Measurements from ENCODE around the gene TAT.

DNA sequence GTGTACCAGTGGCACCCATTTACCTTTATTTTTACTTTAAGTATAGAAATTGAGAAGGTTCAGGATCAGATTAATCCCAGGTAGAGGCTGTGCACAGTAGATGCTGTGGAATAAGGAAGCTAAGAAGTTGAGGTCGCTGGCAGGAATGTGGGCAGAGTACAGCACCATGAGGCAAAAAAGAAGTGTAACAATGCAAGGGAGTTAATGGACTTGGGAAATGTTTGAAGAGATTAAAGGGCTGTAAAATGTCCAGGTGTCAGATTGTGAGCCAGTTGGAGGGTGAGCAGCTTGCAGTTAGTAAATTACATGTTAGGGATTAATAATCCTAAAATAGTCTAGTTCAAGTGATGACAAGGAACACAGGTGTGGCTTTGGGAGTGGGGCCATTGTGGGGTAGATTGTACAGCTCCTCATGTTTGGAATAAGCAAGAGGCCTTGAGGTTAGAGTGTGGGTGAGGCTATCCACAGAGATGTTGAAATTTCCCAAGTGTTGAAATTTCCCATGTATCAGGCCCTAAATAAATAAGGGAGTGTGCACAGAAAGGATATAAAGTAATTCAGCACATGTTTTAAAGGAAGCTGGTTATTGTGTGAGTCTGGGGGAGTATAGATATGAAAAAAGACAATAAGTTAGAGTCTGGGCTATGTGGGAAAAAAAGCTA is 21.5 kb downstream of the TAT start:
- TF ChIP-seq, protein P1, sequence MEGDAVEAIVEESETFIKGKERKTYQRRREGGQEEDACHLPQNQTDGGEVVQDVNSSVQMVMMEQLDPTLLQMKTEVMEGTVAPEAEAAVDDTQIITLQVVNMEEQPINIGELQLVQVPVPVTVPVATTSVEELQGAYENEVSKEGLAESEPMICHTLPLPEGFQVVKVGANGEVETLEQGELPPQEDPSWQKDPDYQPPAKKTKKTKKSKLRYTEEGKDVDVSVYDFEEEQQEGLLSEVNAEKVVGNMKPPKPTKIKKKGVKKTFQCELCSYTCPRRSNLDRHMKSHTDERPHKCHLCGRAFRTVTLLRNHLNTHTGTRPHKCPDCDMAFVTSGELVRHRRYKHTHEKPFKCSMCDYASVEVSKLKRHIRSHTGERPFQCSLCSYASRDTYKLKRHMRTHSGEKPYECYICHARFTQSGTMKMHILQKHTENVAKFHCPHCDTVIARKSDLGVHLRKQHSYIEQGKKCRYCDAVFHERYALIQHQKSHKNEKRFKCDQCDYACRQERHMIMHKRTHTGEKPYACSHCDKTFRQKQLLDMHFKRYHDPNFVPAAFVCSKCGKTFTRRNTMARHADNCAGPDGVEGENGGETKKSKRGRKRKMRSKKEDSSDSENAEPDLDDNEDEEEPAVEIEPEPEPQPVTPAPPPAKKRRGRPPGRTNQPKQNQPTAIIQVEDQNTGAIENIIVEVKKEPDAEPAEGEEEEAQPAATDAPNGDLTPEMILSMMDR (conservative IDR thresholded peaks at IDR 0.05; ENCODE audit: low read depth, low read length): no peak
- no peak for TF ChIP-seq EZH2 (IDR thresholded peaks at IDR 0.05; ENCODE audit: borderline replicate concordance, low read depth, low read length, poor library complexity, severe bottlenecking)

All from A673 (cell line).